Rectal smooth muscle tissue (tissue), 1 donor: ENCODE measurements around the gene ZIC1.

Experiments
- H3K27ac ChIP-seq: one replicate; pipeline ENCODE4 v1.7.0; 2013; ENCODE audit warnings: low read depth, low read length, inconsistent platforms
- H3K27me3 ChIP-seq: one replicate; pipeline ENCODE4 v1.7.0; 2013; ENCODE audit warnings: low read length; ENCODE audit not compliant: control insufficient read depth, insufficient read depth
- H3K36me3 ChIP-seq: one replicate; pipeline ENCODE4 v1.7.0; 2013; ENCODE audit warnings: low read length; ENCODE audit not compliant: control insufficient read depth, insufficient read depth
- H3K4me1 ChIP-seq: one replicate; pipeline ENCODE4 v1.7.0; 2013; ENCODE audit warnings: low read length; ENCODE audit not compliant: control insufficient read depth, insufficient read depth
- H3K4me3 ChIP-seq: one replicate; pipeline ENCODE4 v1.7.0; 2013; ENCODE audit warnings: low read length
- H3K9ac ChIP-seq: one replicate; pipeline ENCODE4 v1.7.0; 2013; ENCODE audit warnings: low read length

Gene ZIC1

GRCh38 chr3:147418371-147418781 lies 9.2 kb downstream of the ZIC1 start:
- H3K27me3 ChIP-seq: peaks cover 51% of the 10 kb centered on the region
- no peak overlapping the region for H3K9ac ChIP-seq
- no peak overlapping the region for H3K4me3 ChIP-seq
- no peak overlapping the region for H3K27ac ChIP-seq
- H3K4me1 ChIP-seq: peaks cover 6% of the 10 kb centered on the region
- no peaks in the 10 kb centered on the region for H3K36me3 ChIP-seq

GRCh38 chr3:147418808-147419701 lies 9.9 kb downstream of the ZIC1 start:
- Histone ChIP-seq H3K27ac (no peak overlapping the region), H3K36me3 (no peaks in the 10 kb centered on the region), H3K4me1 (peaks cover 4% of the 10 kb centered on the region), H3K27me3 (peaks cover 56% of the 10 kb centered on the region), H3K9ac (no peak overlapping the region), H3K4me3 (no peak overlapping the region)

DNA sequence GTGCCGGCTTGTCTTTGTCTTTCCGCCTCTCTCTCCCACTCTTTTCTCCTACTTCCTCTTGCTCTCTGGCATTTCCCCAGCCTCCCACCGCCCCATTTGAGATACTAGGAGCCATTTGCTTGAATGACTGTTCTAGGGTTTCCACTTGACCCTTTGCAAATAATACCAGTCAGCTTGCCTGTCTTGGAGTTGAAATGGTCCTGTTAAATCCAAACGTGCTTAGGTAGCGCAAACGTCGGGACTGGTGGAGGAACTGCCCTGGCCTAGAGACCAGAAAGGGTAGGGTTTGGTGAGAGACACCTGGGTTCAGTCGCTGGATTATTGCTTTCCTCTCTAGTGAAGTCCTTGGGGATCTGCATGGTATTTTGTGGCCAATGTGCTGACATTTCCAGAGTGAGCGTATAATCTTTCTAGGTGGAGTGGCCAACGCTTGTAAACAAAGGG lies 10.6 kb downstream of the ZIC1 start:
- H3K4me1 ChIP-seq: peaks cover 4% of the 10 kb centered on the region
- H3K27ac ChIP-seq: no peak overlapping the region
- H3K27me3 ChIP-seq: peaks cover 53% of the 10 kb centered on the region
- no peak overlapping the region for H3K9ac ChIP-seq
- H3K4me3 ChIP-seq: no peak overlapping the region
- no peaks in the 10 kb centered on the region for H3K36me3 ChIP-seq

DNA sequence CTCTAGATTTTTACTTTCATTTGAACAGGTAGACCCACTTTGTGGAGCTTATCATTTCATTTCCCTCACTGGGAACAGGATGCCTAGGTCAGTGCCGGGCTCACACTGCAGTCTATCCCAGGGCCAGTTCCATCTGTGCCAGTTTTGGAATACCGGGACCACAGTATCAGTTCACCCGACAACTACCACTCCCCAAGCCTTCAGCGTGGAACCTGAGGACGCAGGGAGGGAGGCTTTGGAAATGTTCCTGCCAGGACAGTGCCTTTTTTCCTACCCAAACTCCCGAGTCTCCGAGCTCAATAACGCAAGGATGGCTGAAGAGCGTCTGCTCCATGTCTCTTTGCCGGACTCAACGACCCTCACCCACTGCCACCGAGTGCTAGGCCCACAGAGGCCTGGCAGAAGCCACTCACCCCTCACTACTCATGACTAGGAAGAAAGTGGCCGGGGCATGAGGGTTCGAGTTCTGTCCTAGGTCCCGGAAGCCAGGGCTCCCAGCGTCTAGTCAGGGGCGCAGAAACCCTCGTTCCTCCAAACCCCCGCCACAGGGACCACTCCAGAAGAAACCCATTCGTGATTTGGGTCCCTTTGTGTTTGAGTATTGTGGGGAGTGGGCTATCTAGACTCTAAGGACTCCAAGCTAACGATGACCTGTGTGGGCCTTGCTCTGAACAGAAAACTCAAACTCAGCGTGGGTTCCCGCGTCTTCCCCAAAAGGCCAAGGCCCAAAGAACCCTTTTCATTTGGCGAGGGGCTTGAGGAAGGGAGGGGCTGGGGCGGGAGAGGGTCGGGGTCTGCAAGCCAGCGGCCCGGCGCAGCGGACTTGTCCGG lies 11.4 kb downstream of the ZIC1 start:
- Histone ChIP-seq H3K9ac (no peak overlapping the region), H3K4me1 (peaks cover 4% of the 10 kb centered on the region), H3K36me3 (no peaks in the 10 kb centered on the region), H3K4me3 (no peak overlapping the region), H3K27ac (no peak overlapping the region), H3K27me3 (peaks cover 51% of the 10 kb centered on the region)

DNA sequence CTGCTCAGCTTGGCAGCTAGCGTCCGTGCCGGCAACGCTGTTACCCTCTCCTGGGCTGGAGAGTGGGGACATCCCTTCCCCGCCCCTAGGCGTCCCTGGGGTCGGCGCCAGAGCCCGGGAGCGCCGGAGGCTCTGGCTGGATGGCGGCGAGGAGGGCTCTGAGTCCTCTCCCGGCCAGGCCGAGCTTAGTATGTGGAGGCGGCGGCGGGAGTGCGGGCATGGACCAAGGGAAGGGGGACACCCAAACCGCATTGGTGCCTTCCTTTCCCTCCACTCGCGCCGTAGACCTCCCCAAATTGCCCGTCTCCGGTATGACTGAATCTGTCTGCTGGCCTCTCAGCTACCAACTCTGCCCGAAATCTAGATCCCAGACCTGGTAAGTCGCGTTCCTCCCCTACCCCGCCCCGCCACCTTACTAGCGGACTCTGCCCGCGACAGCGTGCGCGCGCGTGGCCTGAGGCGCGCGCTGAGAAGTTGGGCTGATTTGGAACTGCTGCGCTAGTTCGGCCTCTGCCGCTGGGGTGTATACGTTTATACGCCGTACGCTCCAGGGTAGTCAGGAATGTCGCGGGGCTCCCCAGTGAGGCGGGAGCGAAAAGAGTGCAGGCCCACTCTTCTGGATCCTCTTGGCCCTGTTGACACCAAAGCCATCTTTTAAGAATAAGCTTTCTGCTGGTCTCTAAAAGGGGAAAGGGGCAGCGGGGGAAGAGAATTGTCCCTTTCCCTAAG lies 12.2 kb downstream of the ZIC1 start:
- Histone ChIP-seq H3K27ac (no peak overlapping the region), H3K9ac (no peak overlapping the region), H3K27me3 (peaks cover 52% of the 10 kb centered on the region), H3K4me1 (peaks cover 4% of the 10 kb centered on the region), H3K4me3 (no peak overlapping the region), H3K36me3 (no peaks in the 10 kb centered on the region)

- no peak overlapping the region for H3K4me3 ChIP-seq
- peaks cover 52% of the 10 kb centered on the region for H3K27me3 ChIP-seq
- H3K27ac ChIP-seq: no peak overlapping the region
- H3K4me1 ChIP-seq: peaks cover 4% of the 10 kb centered on the region
- no peaks in the 10 kb centered on the region for H3K36me3 ChIP-seq
- no peak overlapping the region for H3K9ac ChIP-seq
These were observed 13.0 kb downstream of the ZIC1 start for GRCh38 chr3:147422196-147422595.

- H3K4me1 ChIP-seq: peaks cover 4% of the 10 kb centered on the region
- H3K4me3 ChIP-seq: no peak overlapping the region
- H3K27me3 ChIP-seq: peaks cover 50% of the 10 kb centered on the region
- H3K27ac ChIP-seq: no peak overlapping the region
- no peaks in the 10 kb centered on the region for H3K36me3 ChIP-seq
- no peak overlapping the region for H3K9ac ChIP-seq
These were observed 13.7 kb downstream of the ZIC1 start for GRCh38 chr3:147422601-147423536.

- Histone ChIP-seq H3K27ac (no peak overlapping the region), H3K4me3 (no peak overlapping the region), H3K9ac (no peak overlapping the region), H3K4me1 (peaks cover 4% of the 10 kb centered on the region), H3K36me3 (no peaks in the 10 kb centered on the region), H3K27me3 (peaks cover 46% of the 10 kb centered on the region)
These were observed 14.3 kb downstream of the ZIC1 start for GRCh38 chr3:147423537-147423797.

DNA sequence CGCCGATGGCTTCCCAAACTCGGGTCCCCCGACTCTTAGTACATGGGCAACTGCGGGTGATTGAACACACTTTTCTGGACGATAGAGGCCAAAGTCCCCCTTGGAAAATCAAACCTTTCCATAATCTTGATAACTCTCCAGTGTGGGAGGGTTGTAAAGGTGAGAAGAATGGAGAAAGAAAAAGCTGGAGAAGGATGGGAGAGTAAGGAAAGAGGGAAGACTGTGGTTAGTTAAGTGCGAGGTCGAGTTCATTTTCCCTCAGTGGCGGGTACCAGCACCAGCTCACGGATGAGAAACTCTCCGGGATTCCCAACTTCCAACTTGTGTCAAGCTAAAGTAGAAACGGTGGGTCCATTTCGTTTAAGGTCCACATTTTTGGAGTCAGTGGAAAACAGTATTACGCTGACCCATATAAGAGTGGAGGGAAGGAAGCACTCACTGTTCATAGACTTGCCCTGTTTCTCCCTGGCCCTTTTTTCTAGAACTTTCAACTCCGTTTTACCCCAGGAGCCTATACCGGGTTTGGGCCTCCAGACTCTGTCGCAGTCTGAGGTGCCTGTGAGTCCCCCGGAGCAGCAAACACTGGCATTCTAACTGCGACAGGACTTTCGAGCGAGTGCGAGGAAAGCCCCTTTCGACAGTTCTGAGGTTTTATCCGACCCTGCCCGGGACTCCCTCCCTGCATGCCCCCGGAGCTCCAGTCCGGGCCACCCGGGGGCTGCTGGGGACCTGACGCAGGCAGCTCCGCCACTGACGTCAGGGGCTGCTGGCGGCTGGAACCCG lies 14.8 kb downstream of the ZIC1 start:
- peaks cover 44% of the 10 kb centered on the region for H3K27me3 ChIP-seq
- no peak overlapping the region for H3K4me3 ChIP-seq
- H3K4me1 ChIP-seq: peaks cover 4% of the 10 kb centered on the region
- no peak overlapping the region for H3K9ac ChIP-seq
- H3K27ac ChIP-seq: no peak overlapping the region
- no peaks in the 10 kb centered on the region for H3K36me3 ChIP-seq

- H3K9ac ChIP-seq: no peak overlapping the region
- no peaks in the 10 kb centered on the region for H3K36me3 ChIP-seq
- H3K4me3 ChIP-seq: no peak overlapping the region
- H3K27ac ChIP-seq: no peak overlapping the region
- no peaks in the 10 kb centered on the region for H3K4me1 ChIP-seq
- peaks cover 36% of the 10 kb centered on the region for H3K27me3 ChIP-seq
These were observed 15.6 kb downstream of the ZIC1 start for GRCh38 chr3:147424581-147425387.
